ENCODE data around the gene GTPBP4. TPM values are rescaled to one million over a fixed set of nuclear protein-coding genes. Genes with fewer than 3 reads are reported as not detected.

The GTPBP4 gene
- polyA plus RNA-seq, 1 donor from 2014 or later: 20.7 TPM

- H3K4me3 Mint-ChIP-seq: no peak overlapping the region
- peaks cover 0 to 2% (median 0%) of the 10 kb centered on the region in 3 donors for H3K9me3 Mint-ChIP-seq
- H3K27me3 Mint-ChIP-seq: peaks cover 10% of the 10 kb centered on the region
- H3K27ac Mint-ChIP-seq: no peak overlapping the region
- H3K4me1 Mint-ChIP-seq: no peaks in the 10 kb centered on the region
- peaks cover 3% of the 10 kb centered on the region for H3K36me3 Mint-ChIP-seq
Measured at GRCh38 chr10:958856-959255, 29.4 kb upstream of the GTPBP4 start.

- H3K9me3 Mint-ChIP-seq: peaks cover 0 to 2% (median 2%) of the 10 kb centered on the region in 3 donors
- H3K27ac Mint-ChIP-seq: no peak overlapping the region
- no peaks in the 10 kb centered on the region for H3K4me1 Mint-ChIP-seq
- H3K36me3 Mint-ChIP-seq: peaks cover 3% of the 10 kb centered on the region
- peaks cover 8% of the 10 kb centered on the region for H3K27me3 Mint-ChIP-seq
- H3K4me3 Mint-ChIP-seq: no peak overlapping the region
Measured at GRCh38 chr10:962342-962741, 25.9 kb upstream of the GTPBP4 start.

- Mint-ChIP-seq H3K36me3 (peaks cover under 1% of the 10 kb centered on the region), H3K4me3 (peak overlapping the region in 1 of 4 donors; percentile 49), H3K27ac (no peak overlapping the region), H3K9me3 (peaks cover 0 to 3% (median 2%) of the 10 kb centered on the region in 3 donors), H3K27me3 (peaks cover 11% of the 10 kb centered on the region), H3K4me1 (no peaks in the 10 kb centered on the region)
Measured at GRCh38 chr10:963186-963585, 25.0 kb upstream of the GTPBP4 start.

GRCh38 chr10:963655-964054, 24.6 kb upstream of the GTPBP4 start:
- no peaks in the 10 kb centered on the region for H3K36me3 Mint-ChIP-seq
- no peak overlapping the region for H3K27ac Mint-ChIP-seq
- no peak overlapping the region for H3K4me3 Mint-ChIP-seq
- peaks cover 0 to 3% (median 2%) of the 10 kb centered on the region in 3 donors for H3K9me3 Mint-ChIP-seq
- H3K4me1 Mint-ChIP-seq: no peaks in the 10 kb centered on the region
- H3K27me3 Mint-ChIP-seq: peaks cover 13% of the 10 kb centered on the region

GRCh38 chr10:964321-964987, 23.8 kb upstream of the GTPBP4 start:
- peaks cover 18% of the 10 kb centered on the region for H3K27me3 Mint-ChIP-seq
- H3K4me1 Mint-ChIP-seq: no peaks in the 10 kb centered on the region
- no peaks in the 10 kb centered on the region for H3K36me3 Mint-ChIP-seq
- H3K4me3 Mint-ChIP-seq: no peak overlapping the region
- H3K27ac Mint-ChIP-seq: no peak overlapping the region
- H3K9me3 Mint-ChIP-seq: peaks cover 0 to 3% (median 2%) of the 10 kb centered on the region in 3 donors

GRCh38 chr10:964988-965417, 23.2 kb upstream of the GTPBP4 start:
- Mint-ChIP-seq H3K27me3 (peaks cover 15% of the 10 kb centered on the region), H3K9me3 (peaks cover 0 to 3% (median 2%) of the 10 kb centered on the region in 3 donors), H3K4me1 (no peaks in the 10 kb centered on the region), H3K27ac (no peak overlapping the region), H3K36me3 (no peaks in the 10 kb centered on the region), H3K4me3 (no peak overlapping the region)

- peaks cover 18% of the 10 kb centered on the region for H3K27me3 Mint-ChIP-seq
- H3K27ac Mint-ChIP-seq: no peak overlapping the region
- H3K4me3 Mint-ChIP-seq: no peak overlapping the region
- H3K4me1 Mint-ChIP-seq: peaks cover 0 to 1% (median 0%) of the 10 kb centered on the region in 3 donors
- H3K9me3 Mint-ChIP-seq: peaks cover 0 to 4% (median 3%) of the 10 kb centered on the region in 3 donors
- no peaks in the 10 kb centered on the region for H3K36me3 Mint-ChIP-seq
Measured at GRCh38 chr10:966466-967235, 21.6 kb upstream of the GTPBP4 start.

- Mint-ChIP-seq H3K36me3 (peaks cover 3% of the 10 kb centered on the region), H3K27me3 (peaks cover 27% of the 10 kb centered on the region), H3K4me3 (no peak overlapping the region), H3K9me3 (peaks cover 0 to 4% (median 3%) of the 10 kb centered on the region in 3 donors), H3K27ac (no peak overlapping the region), H3K4me1 (peaks cover 0 to 1% (median 0%) of the 10 kb centered on the region in 3 donors)
Measured at GRCh38 chr10:968546-969199, 19.6 kb upstream of the GTPBP4 start.

- H3K36me3 Mint-ChIP-seq: peaks cover 3% of the 10 kb centered on the region
- H3K4me1 Mint-ChIP-seq: peaks cover 0 to 1% (median 0%) of the 10 kb centered on the region in 3 donors
- H3K9me3 Mint-ChIP-seq: peaks cover 0 to 4% (median 3%) of the 10 kb centered on the region in 3 donors
- H3K27ac Mint-ChIP-seq: no peak overlapping the region
- H3K27me3 Mint-ChIP-seq: peaks cover 26% of the 10 kb centered on the region
- H3K4me3 Mint-ChIP-seq: no peak overlapping the region
Measured at GRCh38 chr10:969473-970150, 18.6 kb upstream of the GTPBP4 start.

- H3K4me1 Mint-ChIP-seq: peaks cover 0 to 1% (median 0%) of the 10 kb centered on the region in 3 donors
- peaks cover 3% of the 10 kb centered on the region for H3K36me3 Mint-ChIP-seq
- H3K4me3 Mint-ChIP-seq: no peak overlapping the region
- peaks cover 0 to 4% (median 3%) of the 10 kb centered on the region in 3 donors for H3K9me3 Mint-ChIP-seq
- H3K27ac Mint-ChIP-seq: no peak overlapping the region
- H3K27me3 Mint-ChIP-seq: peaks cover 26% of the 10 kb centered on the region
Measured at GRCh38 chr10:970311-971149, 17.7 kb upstream of the GTPBP4 start.

GRCh38 chr10:971150-971542, 17.1 kb upstream of the GTPBP4 start:
- peaks cover 3% of the 10 kb centered on the region for H3K36me3 Mint-ChIP-seq
- H3K9me3 Mint-ChIP-seq: peaks cover 0 to 4% (median 3%) of the 10 kb centered on the region in 3 donors
- no peak overlapping the region for H3K27ac Mint-ChIP-seq
- H3K4me3 Mint-ChIP-seq: peak overlapping the region in 1 of 4 donors; percentile 70
- H3K27me3 Mint-ChIP-seq: peaks cover 26% of the 10 kb centered on the region
- peaks cover 0 to 1% (median 0%) of the 10 kb centered on the region in 3 donors for H3K4me1 Mint-ChIP-seq

- Mint-ChIP-seq H3K27ac (no peak overlapping the region), H3K9me3 (peaks cover 0 to 4% (median 3%) of the 10 kb centered on the region in 3 donors), H3K4me3 (no peak overlapping the region), H3K27me3 (peaks cover 26% of the 10 kb centered on the region), H3K36me3 (peaks cover 3% of the 10 kb centered on the region), H3K4me1 (peaks cover 0 to 1% (median 0%) of the 10 kb centered on the region in 3 donors)
Measured at GRCh38 chr10:971613-972012, 16.6 kb upstream of the GTPBP4 start.

GRCh38 chr10:972763-973162, 15.5 kb upstream of the GTPBP4 start:
- Mint-ChIP-seq H3K4me1 (peaks cover 0 to 1% (median 0%) of the 10 kb centered on the region in 3 donors), H3K27me3 (peaks cover 26% of the 10 kb centered on the region), H3K36me3 (peaks cover 3% of the 10 kb centered on the region), H3K9me3 (peaks cover 0 to 4% (median 2%) of the 10 kb centered on the region in 3 donors), H3K4me3 (peak overlapping the region in 1 of 4 donors; percentile 37), H3K27ac (no peak overlapping the region)
